AG04450 (cell line): ENCODE data around the gene SLC39A11. TPM values are rescaled to one million over a fixed set of nuclear protein-coding genes. Genes with fewer than 3 reads are reported as not detected.
A peak's percentile ranks its signal among the peaks of the same experiment; 100 is the strongest.

Experiments
- CTCF ChIA-PET: fragments of 300-600, 350-600 bp; formaldehyde crosslinking; extraction: SDS; loops from one replicate; lab custom pipeline; 2022; ENCODE audit warnings: antibody characterized with exemption, inconsistent platforms; lab: Charles Lee
- POLR2A ChIA-PET: fragments of 350-600 bp; formaldehyde crosslinking; extraction: SDS; loops from one replicate; lab custom pipeline; 2021; ENCODE audit warnings: antibody characterized with exemption, inconsistent platforms; lab: Yijun Ruan, JAX
- DNase-seq: peaks from one replicate; pipeline ENCODE4 v3.0.0-alpha.2; 2011; ENCODE audit warnings: low read depth, low spot score
- H3K27ac ChIP-seq: one replicate; pipeline ENCODE4 v1.5.1; 2012; ENCODE audit warnings: low read depth, low read length, control low read depth
- H3K27me3 ChIP-seq: one replicate; pipeline ENCODE4 v1.6.0; 2012; ENCODE audit warnings: low read length; ENCODE audit not compliant: control insufficient read depth, insufficient read depth
- H3K4me3 ChIP-seq: 2 replicates; pipeline ENCODE4 v1.5.1; 2011; ENCODE audit warnings: mild to moderate bottlenecking, low read depth, low read length, control low read depth
- H3K9me3 ChIP-seq: 2 replicates; pipeline ENCODE4 v1.5.1; 2012; ENCODE audit warnings: low read length; ENCODE audit not compliant: control insufficient read depth, insufficient read depth
- CTCF ChIP-seq: IDR thresholded peaks from 2 replicates; pipeline ENCODE4 v1.5.1; 2011; ENCODE audit warnings: low read depth, low read length, control low read depth, inconsistent platforms
- polyA plus RNA-seq: library from polyadenylated mRNA; depleted of rRNA; stranded (reverse); fragments of >200 nt; gene quantifications from 2 replicates; pipeline ENCODE4 v1.2.3, GENCODE V29; 2011

SLC39A11 gene
- polyA plus RNA-seq, 1 experiment, result 18.0 TPM

- Histone ChIP-seq H3K27ac (no peak overlapping the region), H3K27me3 (no peaks in the 10 kb centered on the region), H3K9me3 (no peaks in the 10 kb centered on the region; the same call in 1 of the 2 replicates), H3K4me3 (no peak overlapping the region)
- ChIA-PET POLR2A (interaction anchor here (0.7 kb wide), 1 partner anchor 131 kb away, joined by 3 read pairs; no protein-coding TSS in a partner anchor), CTCF (interaction anchor here (0.7 to 8.1 kb wide), 4 partner anchors 8 to 472 kb away, joined by 3 to 71 read pairs (median 6); no protein-coding TSS in a partner anchor)
- DNase-seq, result no peak
- no peak for TF ChIP-seq CTCF
These were observed 373.3 kb downstream of the SLC39A11 start for GRCh38 chr17:72719206-72719577.

- H3K27me3 ChIP-seq, result no peaks in the 10 kb centered on the region
- DNase-seq, result no peak
- H3K4me3 ChIP-seq, result no peak overlapping the region
- no peak overlapping the region for H3K27ac ChIP-seq
- ChIA-PET CTCF (interaction anchor here (1.6 to 8.1 kb wide), 5 partner anchors 9 to 474 kb away, joined by 3 to 71 read pairs (median 10); no protein-coding TSS in a partner anchor), POLR2A (interaction anchor here (1.3 kb wide), 1 partner anchor 125 kb away, joined by 5 read pairs; no protein-coding TSS in a partner anchor)
- no peaks in the 10 kb centered on the region; the same call in 1 of the 2 replicates for H3K9me3 ChIP-seq
- TF ChIP-seq CTCF, result no peak
These were observed 374.8 kb downstream of the SLC39A11 start for GRCh38 chr17:72717676-72718075.

DNA sequence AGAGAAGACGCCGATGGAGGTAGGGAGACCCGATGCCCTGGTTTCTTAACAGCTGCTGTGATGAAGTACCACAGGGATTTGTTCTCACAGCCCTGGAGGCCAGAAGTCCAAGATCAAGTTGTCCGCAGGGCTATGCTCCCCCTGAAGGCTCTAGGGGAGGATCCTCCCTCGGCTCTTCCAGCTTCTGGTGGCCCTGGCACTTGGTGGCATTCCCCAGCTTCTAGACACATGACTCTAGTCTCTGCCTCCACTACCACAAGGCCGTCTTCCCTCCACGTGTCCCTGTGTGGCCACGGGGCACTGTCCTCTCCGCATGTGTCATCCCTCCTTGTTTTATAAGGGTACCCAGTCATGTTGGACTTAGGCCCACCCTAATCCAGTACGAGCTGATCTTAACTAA, 375.2 kb downstream of the SLC39A11 start:
- CTCF ChIA-PET, result interaction anchor here (1.6 to 8.1 kb wide), 4 partner anchors 9 to 269 kb away, joined by 3 to 71 read pairs (median 22); no protein-coding TSS in a partner anchor
- DNase-seq, result no peak
- TF ChIP-seq CTCF, result no peak

GRCh38 chr17:72715906-72716572, 376.4 kb downstream of the SLC39A11 start:
- H3K4me3 ChIP-seq, result no peak overlapping the region
- H3K27ac ChIP-seq, result peak overlapping the region; percentile 90
- TF ChIP-seq CTCF, result no peak
- DNase-seq, result peak; percentile 78
- H3K9me3 ChIP-seq, result peaks cover 3% of the 10 kb centered on the region
- ChIA-PET CTCF (interaction anchor here (0.7 to 8.1 kb wide), 5 partner anchors 11 to 475 kb away, joined by 4 to 71 read pairs (median 10); no protein-coding TSS in a partner anchor), POLR2A (interaction anchor here (0.7 to 1.0 kb wide), 6 partner anchors 11 to 516 kb away, joined by 3 to 6 read pairs (median 4); a partner anchor contains a TSS)
- H3K27me3 ChIP-seq, result no peaks in the 10 kb centered on the region

More for the DNA sequence above, 375.2 kb downstream of the SLC39A11 start:
- Histone ChIP-seq H3K4me3 (no peak overlapping the region), H3K27me3 (no peaks in the 10 kb centered on the region), H3K9me3 (no peaks in the 10 kb centered on the region; the same call in 1 of the 2 replicates), H3K27ac (no peak overlapping the region)
- POLR2A ChIA-PET, result interaction anchor here (1.3 kb wide), 1 partner anchor 125 kb away, joined by 5 read pairs; no protein-coding TSS in a partner anchor
